Superior temporal gyrus (tissue), 1 donor: ENCODE results near the gene NCOR2.

Source experiments
- DNase-seq: peaks from one replicate; pipeline ENCODE4 v3.0.0-alpha.2; 2016; ENCODE audit errors: extremely low spot score

The NCOR2 gene

DNA sequence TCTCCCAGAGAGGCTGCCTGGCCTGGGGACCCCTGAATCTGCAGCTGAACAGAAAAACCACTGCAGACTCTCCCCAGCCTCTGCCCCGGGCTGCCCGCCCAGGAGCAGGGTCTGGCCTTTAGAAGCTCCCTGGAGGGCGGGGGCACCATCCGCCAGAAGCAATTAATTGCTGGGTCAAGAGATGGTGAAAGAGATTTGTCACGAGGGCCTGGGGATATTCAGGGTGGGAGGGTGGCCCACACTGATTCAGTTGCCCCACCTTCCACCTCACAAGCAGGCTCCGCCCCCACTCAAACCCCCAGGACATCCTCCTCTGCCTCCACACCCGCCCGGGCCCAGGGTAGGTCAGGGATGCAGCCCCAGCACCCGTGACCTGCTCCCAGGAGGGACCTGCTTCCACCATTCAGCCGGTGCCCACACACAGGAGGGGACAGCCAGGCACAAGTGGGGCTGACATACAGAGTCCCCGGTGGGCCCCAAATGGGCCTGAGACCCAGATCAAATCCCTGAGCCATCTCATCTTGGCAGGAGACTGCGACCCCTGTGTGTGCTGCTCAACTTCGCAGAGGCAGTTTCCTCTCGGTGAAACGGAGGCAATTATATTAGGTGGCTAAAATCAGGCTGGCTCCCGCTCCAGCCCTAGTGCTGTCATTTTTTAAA, 23.0 kb downstream of the NCOR2 start:
- no peak for DNase-seq

DNA sequence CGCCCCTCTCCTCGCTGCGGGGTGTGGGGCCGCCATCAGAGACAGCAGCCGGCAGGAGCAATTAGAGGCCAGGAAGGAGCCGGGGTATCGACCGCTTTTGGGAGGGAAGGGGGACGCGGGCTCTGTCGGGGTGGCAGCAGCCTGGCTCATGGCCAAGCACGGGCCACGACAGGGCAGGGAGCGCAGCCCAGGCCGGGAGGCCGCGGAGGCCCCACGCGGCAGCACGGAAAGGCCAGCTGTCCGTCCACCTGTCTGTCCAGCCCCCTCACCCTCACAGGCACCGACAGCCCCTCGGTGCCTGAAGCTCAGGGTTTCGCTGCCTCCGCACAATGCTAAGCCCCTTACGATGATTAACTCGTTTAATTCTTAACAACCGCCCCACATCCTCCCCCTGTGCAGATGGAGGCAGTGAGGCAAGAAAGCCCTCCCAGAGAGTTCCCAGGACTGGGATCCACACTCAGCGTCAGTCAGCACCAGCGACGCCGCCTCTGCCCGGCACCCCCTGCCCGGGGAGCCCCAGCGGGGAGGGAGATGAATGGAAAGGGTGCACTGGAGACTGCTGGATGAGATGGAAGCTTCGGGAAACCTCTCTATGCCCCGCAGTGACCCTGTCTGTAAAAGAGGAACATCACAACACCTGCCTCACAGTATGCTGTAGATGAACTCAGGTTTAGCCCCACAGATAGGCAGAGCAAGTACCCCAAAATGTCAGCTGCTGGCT, 23.7 kb downstream of the NCOR2 start:
- DNase-seq = no peak

DNA sequence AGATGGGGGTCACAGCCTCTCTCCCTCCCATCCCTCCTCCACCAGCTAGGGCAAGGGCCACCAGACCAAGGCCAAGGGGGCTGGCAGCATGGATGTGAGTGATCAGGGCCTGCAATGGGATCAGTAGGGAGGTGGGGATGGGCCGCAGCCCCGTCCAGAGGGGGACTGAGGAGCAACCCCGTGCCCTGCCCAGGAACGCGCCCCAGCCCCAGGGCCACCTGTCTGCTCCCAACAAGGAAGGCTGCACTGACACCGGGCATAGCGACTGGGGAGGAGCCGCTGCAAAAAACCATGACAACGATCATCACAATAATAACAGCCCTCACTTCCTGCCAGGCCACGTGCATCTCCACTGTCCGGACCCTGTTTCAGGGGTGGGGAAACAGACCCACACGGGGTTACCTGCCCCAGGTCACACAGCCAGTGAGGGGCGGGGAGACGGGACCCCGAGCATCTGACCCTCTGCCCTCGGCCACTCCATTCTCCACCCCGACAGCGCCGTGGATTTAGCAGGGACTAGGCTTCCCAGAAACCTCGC, 24.3 kb downstream of the NCOR2 start:
- DNase-seq = no peak

DNA sequence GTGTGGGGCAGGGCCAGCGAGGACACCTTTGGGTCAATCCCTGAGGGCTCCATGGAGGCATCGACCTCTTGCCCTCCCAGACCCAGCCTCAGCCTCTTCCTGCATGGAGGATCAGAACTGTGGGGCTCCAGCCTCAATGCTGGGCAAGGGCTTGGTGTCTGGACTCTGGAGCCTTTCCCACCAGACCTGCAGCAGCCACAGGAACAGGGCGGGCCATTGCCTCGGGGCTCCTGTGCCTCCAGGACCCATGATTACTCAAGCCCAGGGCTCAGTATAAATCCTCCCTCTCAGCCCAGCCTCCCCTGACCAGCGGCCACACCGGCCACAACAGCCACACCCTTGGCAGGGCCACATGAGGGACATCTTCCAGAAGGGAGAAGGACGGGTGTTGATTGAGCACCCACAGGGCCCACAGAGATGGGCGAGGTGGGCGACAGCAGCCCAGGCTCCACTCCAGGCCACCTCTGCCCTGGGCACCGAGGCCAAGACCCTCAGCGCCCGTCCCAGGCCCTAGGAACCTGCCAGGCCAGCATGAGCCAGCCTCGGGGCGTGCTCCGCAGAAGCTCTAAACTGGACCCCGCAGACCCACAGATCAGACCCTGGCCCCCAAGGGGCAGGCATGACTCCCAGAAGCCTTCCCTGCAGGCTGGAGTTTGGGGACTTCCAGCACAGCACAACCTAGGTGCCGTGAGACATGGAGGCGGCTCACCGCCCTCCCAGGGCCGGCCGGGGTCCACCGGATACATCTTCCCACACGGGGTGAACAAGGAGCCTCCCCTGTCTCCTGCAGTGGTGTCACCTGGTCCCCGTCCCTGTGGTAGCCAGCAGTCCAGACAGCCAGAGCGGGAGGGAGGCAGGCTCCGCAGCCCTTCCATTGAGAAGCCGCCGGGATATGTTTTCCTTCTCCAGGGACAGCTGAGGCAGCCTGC, 25.1 kb downstream of the NCOR2 start:
- no peak for DNase-seq

DNA sequence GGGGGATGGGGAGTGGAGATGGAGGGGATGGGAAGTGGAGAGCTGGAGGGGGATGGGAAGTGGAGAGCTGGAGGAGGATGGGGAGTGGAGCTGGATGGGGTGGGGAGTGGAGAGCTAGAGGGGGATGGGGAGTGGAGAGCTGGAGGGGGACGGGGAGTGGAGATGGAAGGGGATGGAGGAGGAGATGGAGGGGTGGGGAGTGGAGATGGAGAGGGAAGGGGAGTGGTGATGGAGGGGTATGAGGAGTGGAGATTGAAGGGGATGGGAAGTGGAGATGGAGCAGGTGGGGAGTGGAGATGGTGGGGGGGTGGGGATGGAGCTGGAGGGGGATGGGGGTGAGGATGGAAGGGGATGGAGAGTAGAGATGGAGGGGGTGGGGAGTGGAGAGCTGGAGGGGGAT, 26.1 kb downstream of the NCOR2 start:
- DNase-seq = no peak

DNA sequence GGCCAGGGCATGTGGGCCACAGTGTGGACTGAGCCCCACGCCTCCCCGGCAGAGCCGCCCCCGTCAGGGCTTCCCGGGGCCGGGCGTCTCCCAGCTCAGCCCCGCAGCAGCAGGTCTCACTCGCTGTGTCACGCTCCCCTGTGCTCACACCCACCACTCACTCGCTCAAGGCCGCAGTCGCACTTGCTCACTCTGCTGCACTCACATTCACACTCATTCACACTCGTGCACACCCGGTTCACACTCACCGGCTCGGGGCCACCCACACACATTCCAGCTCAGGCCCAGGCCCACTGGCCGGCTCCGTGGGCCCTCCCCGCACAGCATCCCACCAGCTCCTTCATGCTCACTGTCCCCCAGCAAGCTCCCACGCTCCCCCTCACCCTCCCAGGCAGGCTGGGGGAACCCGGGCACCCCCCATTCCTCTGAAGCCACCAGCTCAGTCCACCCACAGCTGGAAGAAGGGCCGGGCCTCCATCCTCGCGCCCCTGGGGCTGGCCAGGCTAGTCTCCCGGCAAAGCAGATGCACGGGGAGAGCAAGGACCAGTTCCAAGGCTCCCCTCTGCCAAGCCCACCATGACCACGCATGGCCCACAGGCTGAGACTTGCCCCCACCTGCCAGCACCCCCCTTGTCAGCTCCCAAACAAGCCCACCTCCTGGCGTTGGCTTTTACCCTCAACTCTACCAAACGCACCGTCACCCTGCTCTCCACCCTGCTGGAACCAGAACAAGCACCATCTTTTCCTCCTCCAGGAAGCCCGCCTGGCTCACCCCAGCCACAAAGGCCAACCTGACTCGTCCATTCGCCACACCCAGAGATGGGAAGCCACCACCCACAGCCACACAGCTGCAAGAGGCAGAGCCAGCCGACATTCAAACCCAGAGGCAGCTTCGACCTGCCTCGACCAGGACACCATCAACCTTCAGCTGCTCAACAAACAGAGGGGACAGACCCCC, 28.0 kb downstream of the NCOR2 start:
- no peak for DNase-seq

DNA sequence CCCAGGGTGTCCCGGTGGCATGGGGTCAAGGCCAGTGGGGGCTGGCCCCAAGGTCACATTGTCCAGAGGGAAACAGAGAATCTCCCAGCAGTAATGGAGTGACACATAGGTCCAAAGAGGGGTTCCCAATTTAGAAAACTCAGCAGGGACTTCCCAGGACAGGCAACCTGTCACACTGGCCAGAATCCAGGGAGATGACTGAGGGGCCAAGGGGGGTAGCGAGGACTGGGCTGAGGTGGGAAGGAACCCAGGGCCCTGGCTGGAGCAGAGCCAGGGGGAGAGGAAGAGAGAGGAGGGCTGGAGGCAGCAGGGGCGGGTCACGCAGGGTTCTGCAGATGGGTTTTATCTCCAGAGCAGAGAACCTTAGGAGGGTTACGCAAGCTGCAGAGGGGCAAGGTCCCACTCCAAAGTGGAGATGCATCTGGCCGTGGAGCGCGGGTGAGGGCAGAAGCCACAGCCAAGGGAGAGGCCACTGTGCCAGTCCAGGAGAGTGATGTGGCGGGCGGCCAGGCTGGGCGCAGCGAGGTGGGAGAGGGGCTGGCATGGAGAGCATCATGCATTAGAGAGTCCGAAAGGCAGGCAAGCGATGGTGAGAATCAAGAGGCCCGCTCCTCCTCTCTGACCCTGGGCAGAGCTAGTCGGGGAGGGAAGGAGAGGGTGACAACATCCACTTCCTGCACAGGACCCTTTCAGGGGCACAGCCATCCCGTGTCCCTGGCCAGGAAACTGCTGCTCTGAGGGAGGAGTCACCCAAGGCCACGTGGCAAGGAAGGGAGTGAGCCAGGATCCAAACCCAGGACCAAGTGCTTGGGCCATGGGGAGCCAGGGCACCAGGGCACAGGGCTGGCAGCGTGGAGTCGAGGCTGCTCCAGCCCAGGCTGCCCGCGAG, 29.0 kb downstream of the NCOR2 start:
- no peak for DNase-seq

DNA sequence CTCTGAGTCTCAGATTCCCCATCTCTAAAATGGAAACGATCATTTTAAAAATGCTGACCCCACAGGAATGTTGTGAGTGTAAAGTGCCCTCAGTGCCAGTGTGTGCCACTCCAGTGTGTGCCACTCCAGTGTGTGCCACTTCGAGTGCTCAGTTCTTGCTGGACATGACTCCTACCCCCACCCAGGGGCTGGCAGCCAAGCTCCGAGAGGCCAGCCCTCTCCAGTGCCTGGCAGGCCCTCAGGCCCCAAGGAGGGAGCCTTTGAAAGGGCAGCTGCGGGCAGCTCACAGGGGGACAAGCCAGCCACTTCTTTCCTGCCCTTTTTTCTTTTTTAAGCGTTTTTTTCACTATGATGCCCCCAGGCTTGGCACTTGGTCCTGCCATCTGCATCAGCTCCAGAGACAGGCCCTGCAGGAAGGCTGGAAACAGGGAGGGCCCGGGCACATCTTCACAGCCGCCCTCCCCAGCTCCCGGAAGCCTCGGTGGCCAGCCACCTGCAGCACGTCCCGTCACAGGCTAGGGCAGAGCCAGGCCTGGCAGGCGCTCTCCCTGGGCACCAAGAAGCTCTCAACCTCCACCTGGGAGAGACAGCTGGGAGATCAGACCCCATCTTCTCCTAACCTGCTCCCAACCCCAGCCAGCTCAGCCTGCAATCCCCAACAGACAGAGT, 29.8 kb downstream of the NCOR2 start:
- DNase-seq = peak; percentile 67

DNA sequence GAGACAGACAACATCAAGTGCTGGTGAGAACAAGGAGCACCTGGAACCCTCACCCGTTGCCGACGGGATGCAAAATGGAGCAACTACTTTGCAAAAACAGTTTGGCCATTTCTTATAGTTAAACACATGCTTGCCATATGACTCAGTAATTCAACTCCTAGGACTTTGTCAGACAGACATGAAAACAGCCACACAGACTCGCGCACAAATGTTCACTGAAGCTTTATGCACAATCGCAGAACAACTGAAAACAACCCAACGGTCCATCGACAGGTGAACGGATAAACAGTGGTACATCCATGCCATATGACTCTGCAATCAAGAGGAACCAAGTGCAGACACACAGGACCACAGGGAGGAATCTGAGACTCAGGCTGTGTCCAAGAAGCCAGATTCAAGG, 30.8 kb downstream of the NCOR2 start:
- DNase-seq = no peak

DNA sequence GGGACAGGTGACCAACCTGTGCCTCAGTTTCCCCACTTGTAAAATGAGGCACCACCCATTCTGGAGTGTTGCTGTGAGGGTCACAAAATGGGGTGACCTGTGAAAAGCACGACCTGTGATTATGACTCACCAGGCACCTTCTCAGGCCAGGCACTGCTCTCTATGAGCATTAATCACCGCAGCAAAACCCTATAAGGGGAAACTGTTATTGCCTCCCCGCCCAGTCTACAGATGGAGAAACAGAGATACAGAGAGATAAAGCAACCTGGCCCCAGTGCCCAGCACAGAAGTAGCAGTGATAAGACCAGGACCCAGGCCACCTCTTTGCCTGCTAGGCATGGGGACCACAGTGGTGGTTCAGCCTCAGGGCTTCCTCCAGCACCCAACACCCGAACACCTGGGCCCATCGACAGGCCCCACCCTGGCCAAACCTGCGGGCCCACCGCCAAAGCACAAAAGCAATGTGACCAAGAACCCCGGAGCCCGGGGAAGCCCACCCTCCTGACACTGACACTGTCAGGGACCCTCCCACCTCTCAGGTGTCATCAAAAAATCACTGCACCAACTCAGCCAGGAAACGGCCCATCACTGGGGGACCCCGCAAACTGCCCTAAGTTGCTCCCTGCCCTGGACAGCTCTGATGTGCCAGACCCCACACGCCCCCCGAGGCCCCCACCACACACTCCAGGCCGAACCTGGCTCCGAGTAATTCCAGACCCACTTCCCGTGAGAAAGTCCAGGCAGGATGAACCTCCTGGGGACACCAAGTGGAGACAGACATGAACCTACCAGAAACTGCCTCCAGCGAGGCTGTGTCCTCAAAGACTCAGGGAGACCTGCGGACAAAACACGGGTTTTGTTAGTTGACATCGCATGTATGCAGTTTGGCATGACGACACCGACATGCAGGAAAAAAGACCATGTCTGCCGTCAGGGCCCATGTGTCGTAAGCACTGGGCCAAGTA, 32.4 kb downstream of the NCOR2 start:
- no peak for DNase-seq

DNA sequence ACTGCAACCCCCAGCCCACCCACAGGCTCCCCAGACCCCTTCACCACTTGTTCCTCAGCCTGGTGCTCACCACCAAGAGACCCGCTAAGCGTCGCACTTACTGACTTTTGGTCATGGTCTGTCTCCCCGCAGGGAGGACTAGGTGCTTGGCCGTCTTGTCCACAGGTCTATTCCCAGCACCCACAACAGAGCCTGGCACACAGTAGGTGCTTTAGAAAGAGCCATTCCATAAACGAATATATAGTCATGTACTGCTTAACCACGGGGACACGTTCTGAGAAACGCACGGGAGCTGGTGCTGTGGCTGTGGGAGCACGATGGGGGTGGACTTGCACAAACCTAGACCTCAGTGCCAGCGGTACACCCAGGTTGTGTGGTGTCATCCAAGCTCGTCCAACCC, 34.0 kb downstream of the NCOR2 start:
- no peak for DNase-seq

DNA sequence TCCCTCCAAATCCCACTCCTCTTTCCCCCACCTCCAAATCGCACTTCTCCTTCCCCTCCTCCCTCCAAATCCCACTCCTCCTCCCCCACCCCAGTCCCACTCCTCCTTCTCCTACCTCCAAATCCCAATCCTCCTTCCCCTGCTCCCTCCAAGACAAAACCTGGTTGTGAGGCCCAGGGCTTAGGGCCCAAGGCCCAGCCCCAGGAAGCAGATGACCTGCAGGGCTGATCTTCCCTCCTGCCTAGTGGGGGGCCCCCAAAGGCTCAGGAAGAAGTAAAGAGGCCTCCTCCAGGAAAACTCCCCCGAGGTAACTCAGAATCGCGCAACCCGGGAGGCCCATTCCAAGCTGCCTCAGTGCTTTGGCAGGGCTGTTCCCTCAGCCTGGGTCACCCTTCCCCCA, 34.4 kb downstream of the NCOR2 start:
- no peak for DNase-seq

DNA sequence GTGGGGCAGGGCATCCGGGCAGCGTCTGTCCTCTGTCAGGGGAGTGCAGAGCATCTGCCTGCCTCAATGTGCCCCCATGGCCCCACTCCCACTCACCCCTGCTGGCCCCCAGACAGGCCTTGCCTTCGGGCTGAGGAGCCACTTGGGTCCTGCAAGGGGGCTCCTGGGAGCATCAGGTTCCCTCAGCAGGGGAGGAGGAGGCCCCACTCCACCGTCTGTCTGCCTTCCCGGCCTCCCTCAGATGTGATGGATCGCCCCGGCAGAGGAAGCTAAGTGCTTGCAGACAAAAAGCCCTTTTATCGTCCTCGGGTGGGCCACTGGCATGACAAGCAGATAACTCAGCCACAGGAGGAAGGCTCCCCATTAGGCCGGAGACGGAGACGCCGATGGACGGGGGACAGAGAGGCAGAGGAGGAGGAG, 35.1 kb downstream of the NCOR2 start:
- DNase-seq = no peak

DNA sequence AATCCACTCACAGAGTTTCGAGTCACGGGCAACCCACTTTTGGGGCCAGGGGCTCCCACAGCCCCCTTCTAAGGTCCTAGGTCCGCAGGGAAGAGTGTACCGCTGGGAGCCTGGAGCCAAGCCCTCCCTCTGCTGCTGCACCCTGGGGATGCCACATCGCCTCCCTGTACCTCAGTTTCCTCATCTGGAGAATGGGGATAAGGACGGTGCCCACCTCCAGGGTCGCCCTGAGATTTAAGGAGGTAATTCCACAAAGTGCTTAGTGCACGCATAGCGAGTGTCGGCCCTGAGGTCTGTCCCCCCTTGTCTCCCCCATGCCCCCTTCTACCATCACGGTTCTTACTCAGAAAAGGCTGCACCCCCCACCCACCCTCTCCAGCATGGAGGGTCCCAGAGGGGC, 35.5 kb downstream of the NCOR2 start:
- DNase-seq = no peak

DNA sequence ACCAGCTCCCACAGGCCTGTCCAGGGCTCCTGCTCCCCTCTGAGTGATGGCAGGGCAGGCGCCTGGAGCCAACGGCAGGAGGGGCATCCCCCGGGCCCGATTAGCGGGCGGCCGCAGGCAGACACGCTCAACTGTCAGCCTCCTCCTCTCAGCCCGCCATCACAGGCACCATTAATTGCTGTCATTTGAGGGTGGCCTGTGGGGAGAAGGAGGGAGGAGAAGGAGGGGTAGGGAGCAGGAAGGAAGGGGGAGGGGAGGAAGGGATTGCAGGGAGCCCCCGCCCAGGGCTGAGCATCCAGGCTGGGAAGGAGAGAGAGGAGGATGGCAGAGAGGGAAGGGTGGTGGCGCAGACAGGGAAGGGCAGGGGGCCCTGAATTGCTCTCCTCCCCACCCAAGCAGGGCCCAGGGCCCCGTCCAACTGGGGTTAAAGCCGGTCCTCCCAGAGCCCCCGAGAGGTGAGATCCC, 36.1 kb downstream of the NCOR2 start:
- no peak for DNase-seq

DNA sequence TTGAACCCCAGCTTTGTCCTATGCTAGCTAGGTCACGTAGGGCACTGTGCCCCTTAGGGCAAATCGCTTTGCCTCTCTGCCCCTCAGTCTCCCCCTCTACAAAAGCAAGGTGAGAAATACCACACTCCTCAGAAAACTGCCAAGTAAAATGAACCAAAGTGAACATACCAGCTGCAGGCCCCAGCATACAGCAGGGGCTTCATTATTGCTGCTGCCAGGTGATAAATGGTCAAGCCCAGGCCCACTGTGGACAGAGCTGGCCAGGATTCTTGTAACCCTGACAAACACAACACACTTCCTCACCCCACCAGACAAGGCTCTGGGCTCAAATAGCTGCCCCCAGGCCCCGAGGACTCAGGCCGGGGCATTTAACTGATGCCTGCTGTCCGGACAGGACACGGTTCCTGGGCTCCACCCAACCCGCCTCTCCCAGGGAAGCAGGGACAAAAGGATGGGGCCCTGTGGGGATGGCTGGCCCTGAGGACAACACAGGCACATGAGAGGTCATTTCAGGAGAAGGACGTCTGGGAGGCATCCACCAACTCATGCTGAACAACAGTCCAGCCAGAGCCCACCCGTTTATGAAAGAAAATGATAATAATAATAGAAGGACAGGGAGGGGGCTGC, 36.7 kb downstream of the NCOR2 start:
- DNase-seq = no peak

DNA sequence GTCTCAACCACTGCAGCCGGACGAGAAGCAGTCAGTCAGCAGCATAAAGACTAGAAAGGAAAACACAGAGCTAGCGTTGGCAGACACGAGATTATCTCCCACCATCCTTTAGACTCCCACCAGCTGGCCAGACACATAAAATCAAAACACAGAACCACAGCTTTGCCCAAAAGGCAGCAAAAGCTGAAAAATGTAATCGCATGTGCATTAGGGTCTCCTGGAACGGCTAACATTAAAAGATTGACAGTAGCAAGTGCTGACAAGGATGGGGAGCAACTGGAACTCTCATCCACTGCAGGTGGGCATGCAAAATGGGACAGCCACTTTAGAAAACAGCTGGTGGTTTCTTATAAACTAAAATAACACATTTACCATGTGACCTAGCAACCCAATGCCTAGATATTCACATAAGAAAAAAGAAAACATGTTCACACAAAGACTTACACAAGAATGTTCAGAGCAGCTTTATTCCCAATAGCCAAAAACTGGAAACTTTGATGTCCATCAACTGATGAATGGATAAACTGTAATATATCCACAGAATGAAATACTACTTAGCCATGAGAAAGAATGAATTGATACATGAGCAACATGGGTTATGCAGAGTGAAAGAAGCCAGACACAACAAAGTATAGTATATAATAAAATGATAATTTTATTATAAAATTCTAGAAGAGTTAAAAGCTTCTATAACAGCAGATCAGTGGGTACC, 37.7 kb downstream of the NCOR2 start:
- no peak for DNase-seq
